GM12892 (cell line): ENCODE results near the gene INSL3.

Experiments used
- POLR2A ChIP-seq: IDR thresholded peaks from 2 replicates; pipeline ENCODE4 v1.6.1; 2011; ENCODE audit warnings: low read depth, low read length, control low read depth
- TAF1 ChIP-seq: IDR thresholded peaks from 2 replicates; pipeline ENCODE4 v1.6.1; 2011; ENCODE audit warnings: low read depth, mild to moderate bottlenecking, control low read depth, low read length, borderline replicate concordance

DNA sequence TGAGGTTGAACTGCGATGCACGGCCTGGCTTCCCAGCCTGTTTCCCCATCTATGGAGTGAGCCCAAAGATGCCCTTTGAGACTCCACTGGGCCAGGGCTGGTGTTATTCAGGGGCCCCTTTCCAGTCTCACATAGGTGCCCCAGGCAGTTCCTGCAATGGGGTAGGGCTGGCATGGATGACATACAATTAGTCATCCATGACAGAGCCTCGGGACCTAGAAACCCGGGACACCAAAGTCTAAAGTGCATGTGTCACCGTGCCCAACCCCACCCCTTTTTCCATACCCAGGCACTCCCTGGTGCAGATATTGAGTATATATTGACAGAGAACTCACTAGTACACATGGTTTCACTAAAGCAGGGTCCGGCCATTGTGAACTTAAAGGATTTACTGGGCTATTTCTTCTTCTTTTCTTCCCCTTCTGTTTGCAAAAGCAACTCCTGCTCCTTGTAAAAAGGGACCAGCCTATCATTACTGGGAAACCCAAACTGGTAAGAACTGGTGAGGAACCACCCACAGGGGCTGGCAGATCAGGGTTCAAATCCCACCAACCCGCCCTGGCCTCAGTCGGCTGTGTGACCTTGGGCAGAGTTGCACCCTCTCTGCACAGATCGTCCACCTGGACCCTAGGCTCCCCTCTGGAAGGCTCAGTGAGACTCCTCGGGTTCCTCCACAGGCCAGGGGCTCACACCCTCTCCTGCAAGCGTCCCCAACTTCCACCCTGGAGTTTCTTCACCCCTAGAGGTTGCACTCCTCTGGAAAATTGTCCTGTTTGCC is 23.7 kb downstream of the INSL3 start:
- TF ChIP-seq TAF1 (no peak), POLR2A (no peak)
